ENCODE results near the gene KLF15.

Gene KLF15

GRCh38 chr3:126304291-126304690 is 52.9 kb downstream of the KLF15 start:
- DNase-seq, result no peak

GRCh38 chr3:126303272-126303671 is 53.9 kb downstream of the KLF15 start:
- no peak for DNase-seq

GRCh38 chr3:126300761-126301481 is 56.3 kb downstream of the KLF15 start:
- DNase-seq, result no peak

GRCh38 chr3:126300001-126300760 is 57.0 kb downstream of the KLF15 start:
- DNase-seq, result no peak

- DNase-seq, result no peak
Measured at GRCh38 chr3:126295407-126295939, 61.7 kb downstream of the KLF15 start.

GRCh38 chr3:126294211-126294808 is 62.9 kb downstream of the KLF15 start:
- DNase-seq, result no peak

- DNase-seq, result no peak
Measured at GRCh38 chr3:126293370-126294082, 63.7 kb downstream of the KLF15 start.

Data from activated CD4-positive, alpha-beta T cell treated with anti-CD3 and anti-CD28 coated beads, Interleukin-10, Interleukin-2, amounts not matched to agents 100 ng/mL and 50 ng/mL, durations not matched to agents 16 hours and 8 hours (primary cell).